Measurements from ENCODE around the gene TRPC6.

Gene TRPC6

GRCh38 chr11:101508370-101508769 lies 75.4 kb downstream of the TRPC6 start:
- no peak overlapping the region for H2AFZ ChIP-seq (ENCODE audit: low read depth, low read length)
- H3K4me1 ChIP-seq (ENCODE audit: insufficient read depth, low read length), result no peaks in the 10 kb centered on the region
- no peaks in the 10 kb centered on the region for H4K20me1 ChIP-seq (ENCODE audit: insufficient read depth, low read length)
- H3K4me3 ChIP-seq (ENCODE audit: low read depth in 1 of 2, low read length in 2 of 2), result no peak overlapping the region
- H3K79me2 ChIP-seq (ENCODE audit: insufficient read depth, low read length), result no peaks in the 10 kb centered on the region
- H3K4me2 ChIP-seq (ENCODE audit: insufficient read depth, low read length), result no peak overlapping the region
- no peak for DNase-seq
- no peaks in the 10 kb centered on the region for H3K9me3 ChIP-seq (ENCODE audit: insufficient read depth, low read length, severe bottlenecking)
- H3K36me3 ChIP-seq (ENCODE audit: insufficient read depth, low read length), result no peaks in the 10 kb centered on the region
- TF ChIP-seq CTCF (IDR thresholded peaks at IDR 0.05; ENCODE audit: borderline replicate concordance, extremely low read depth, low read length, poor library complexity, severe bottlenecking) (no peak), EZH2 (IDR thresholded peaks at IDR 0.05; ENCODE audit: borderline replicate concordance, low read depth, low read length, severe bottlenecking) (no peak)
- no peak for ATAC-seq (ENCODE audit: insufficient read depth, low read depth)
- no peak overlapping the region for H3K27ac ChIP-seq (ENCODE audit: low read length)
- H3K9ac ChIP-seq (ENCODE audit: low read depth, low read length), result no peak overlapping the region
- no peaks in the 10 kb centered on the region for H3K27me3 ChIP-seq (ENCODE audit: insufficient read depth, low read length, poor library complexity)

- DNase-seq (no peak), ATAC-seq (ENCODE audit: insufficient read depth, low read depth) (no peak)
- no peaks in the 10 kb centered on the region for H4K20me1 ChIP-seq (ENCODE audit: insufficient read depth, low read length)
- no peak overlapping the region for H3K27ac ChIP-seq (ENCODE audit: low read length)
- no peaks in the 10 kb centered on the region for H3K4me1 ChIP-seq (ENCODE audit: insufficient read depth, low read length)
- no peaks in the 10 kb centered on the region for H3K79me2 ChIP-seq (ENCODE audit: insufficient read depth, low read length)
- H3K36me3 ChIP-seq (ENCODE audit: insufficient read depth, low read length), result no peaks in the 10 kb centered on the region
- no peak overlapping the region for H3K4me3 ChIP-seq (ENCODE audit: low read depth in 1 of 2, low read length in 2 of 2)
- no peak overlapping the region for H2AFZ ChIP-seq (ENCODE audit: low read depth, low read length)
- TF ChIP-seq EZH2 (IDR thresholded peaks at IDR 0.05; ENCODE audit: borderline replicate concordance, low read depth, low read length, severe bottlenecking) (no peak), CTCF (IDR thresholded peaks at IDR 0.05; ENCODE audit: borderline replicate concordance, extremely low read depth, low read length, poor library complexity, severe bottlenecking) (no peak)
- no peaks in the 10 kb centered on the region for H3K27me3 ChIP-seq (ENCODE audit: insufficient read depth, low read length, poor library complexity)
- no peak overlapping the region for H3K9ac ChIP-seq (ENCODE audit: low read depth, low read length)
- no peak overlapping the region for H3K4me2 ChIP-seq (ENCODE audit: insufficient read depth, low read length)
- no peaks in the 10 kb centered on the region for H3K9me3 ChIP-seq (ENCODE audit: insufficient read depth, low read length, severe bottlenecking)
Observed at GRCh38 chr11:101498891-101499290, 84.9 kb downstream of the TRPC6 start.

GRCh38 chr11:101497291-101497690 lies 86.5 kb downstream of the TRPC6 start:
- H4K20me1 ChIP-seq (ENCODE audit: insufficient read depth, low read length), result no peaks in the 10 kb centered on the region
- no peaks in the 10 kb centered on the region for H3K27me3 ChIP-seq (ENCODE audit: insufficient read depth, low read length, poor library complexity)
- no peaks in the 10 kb centered on the region for H3K36me3 ChIP-seq (ENCODE audit: insufficient read depth, low read length)
- ATAC-seq (ENCODE audit: insufficient read depth, low read depth), result no peak
- H3K4me2 ChIP-seq (ENCODE audit: insufficient read depth, low read length), result no peak overlapping the region
- H3K9me3 ChIP-seq (ENCODE audit: insufficient read depth, low read length, severe bottlenecking), result no peaks in the 10 kb centered on the region
- H2AFZ ChIP-seq (ENCODE audit: low read depth, low read length), result no peak overlapping the region
- H3K79me2 ChIP-seq (ENCODE audit: insufficient read depth, low read length), result no peaks in the 10 kb centered on the region
- H3K4me3 ChIP-seq (ENCODE audit: low read depth in 1 of 2, low read length in 2 of 2), result no peak overlapping the region
- no peaks in the 10 kb centered on the region for H3K4me1 ChIP-seq (ENCODE audit: insufficient read depth, low read length)
- H3K9ac ChIP-seq (ENCODE audit: low read depth, low read length), result no peak overlapping the region
- no peak for DNase-seq
- no peak for TF ChIP-seq CTCF (IDR thresholded peaks at IDR 0.05; ENCODE audit: borderline replicate concordance, extremely low read depth, low read length, poor library complexity, severe bottlenecking)
- TF ChIP-seq EZH2 (IDR thresholded peaks at IDR 0.05; ENCODE audit: borderline replicate concordance, low read depth, low read length, severe bottlenecking), result no peak
- H3K27ac ChIP-seq (ENCODE audit: low read length), result no peak overlapping the region

GRCh38 chr11:101487775-101488174 lies 96.0 kb downstream of the TRPC6 start:
- Histone ChIP-seq H3K4me2 (ENCODE audit: insufficient read depth, low read length) (no peak overlapping the region), H3K27ac (ENCODE audit: low read length) (no peak overlapping the region), H3K4me3 (ENCODE audit: low read depth in 1 of 2, low read length in 2 of 2) (no peak overlapping the region), H4K20me1 (ENCODE audit: insufficient read depth, low read length) (no peaks in the 10 kb centered on the region), H3K27me3 (ENCODE audit: insufficient read depth, low read length, poor library complexity) (no peaks in the 10 kb centered on the region), H2AFZ (ENCODE audit: low read depth, low read length) (no peak overlapping the region), H3K9me3 (ENCODE audit: insufficient read depth, low read length, severe bottlenecking) (no peaks in the 10 kb centered on the region), H3K79me2 (ENCODE audit: insufficient read depth, low read length) (no peaks in the 10 kb centered on the region), H3K4me1 (ENCODE audit: insufficient read depth, low read length) (no peaks in the 10 kb centered on the region), H3K9ac (ENCODE audit: low read depth, low read length) (no peak overlapping the region), H3K36me3 (ENCODE audit: insufficient read depth, low read length) (no peaks in the 10 kb centered on the region)
- TF ChIP-seq CTCF (IDR thresholded peaks at IDR 0.05; ENCODE audit: borderline replicate concordance, extremely low read depth, low read length, poor library complexity, severe bottlenecking) (no peak), EZH2 (IDR thresholded peaks at IDR 0.05; ENCODE audit: borderline replicate concordance, low read depth, low read length, severe bottlenecking) (no peak)
- DNase-seq (no peak), ATAC-seq (ENCODE audit: insufficient read depth, low read depth) (no peak)

Data from DND-41 (cell line).